MCF 10A (cell line): ENCODE data around the gene PCP4L1. TPM values are rescaled to one million over a fixed set of nuclear protein-coding genes. Genes with fewer than 3 reads are reported as not detected.

Source experiments
- BruUV-seq: library from RNA; stranded (reverse); fragments of 400-500 nt; replicated peaks from 2 replicates; lab custom pipeline; 2021; lab: Mats Ljungman, UMichigan
- CTCF ChIA-PET: fragments of 300-600 bp; sonication (Branson Sonifier 250); formaldehyde crosslinking; extraction: SDS; loops from one replicate; lab custom pipeline; 2021; ENCODE audit warnings: antibody characterized with exemption, inconsistent platforms; lab: Yijun Ruan, JAX
- POLR2A ChIA-PET: fragments of 300-600, 350-650 bp; sonication (Branson Sonifier 250); formaldehyde crosslinking; extraction: SDS; loops from one replicate; lab custom pipeline; 2020; ENCODE audit warnings: antibody characterized with exemption, inconsistent platforms; lab: Yijun Ruan, JAX
- DNase-seq: peaks from one replicate; pipeline ENCODE4 v3.0.0-alpha.2; 2018; ENCODE audit not compliant: unreplicated experiment
- H3K27ac Mint-ChIP-seq: one replicate; pipeline ENCODE4 v1.8.0; 2022; ENCODE audit warnings: mild to moderate bottlenecking, low read depth, mixed read lengths; ENCODE audit not compliant: unreplicated experiment
- H3K27me3 Mint-ChIP-seq: one replicate; pipeline ENCODE4 v1.8.0; 2022; ENCODE audit warnings: mixed read lengths; ENCODE audit not compliant: insufficient read depth, unreplicated experiment
- H3K36me3 Mint-ChIP-seq: one replicate; pipeline ENCODE4 v1.8.0; 2022; ENCODE audit warnings: mild to moderate bottlenecking, moderate library complexity, mixed read lengths; ENCODE audit not compliant: insufficient read depth, unreplicated experiment
- H3K4me1 Mint-ChIP-seq: one replicate; pipeline ENCODE4 v1.8.0; 2022; ENCODE audit warnings: mixed read lengths; ENCODE audit not compliant: insufficient read depth, unreplicated experiment
- H3K4me3 Mint-ChIP-seq: one replicate; pipeline ENCODE4 v1.8.0; 2022; ENCODE audit warnings: mild to moderate bottlenecking, moderate library complexity, mixed read lengths; ENCODE audit not compliant: unreplicated experiment
- H3K9me3 Mint-ChIP-seq: one replicate; pipeline ENCODE4 v1.8.0; 2022; ENCODE audit warnings: mixed read lengths; ENCODE audit not compliant: unreplicated experiment
- intact Hi-C: fragments of 100-400 bp; cut with micrococcal nuclease; formaldehyde crosslinking; loops from 2 replicates; pipeline ENCODE4 v1.14.1; 2022
- total RNA-seq: library from RNA; stranded (reverse); gene quantifications from 2 replicates; pipeline ENCODE4 v1.2.3, GENCODE V29; 2022
- TF ChIP-seq, protein P1 (sequence below): fragments of 200-600 bp; IDR thresholded peaks from one replicate; pipeline ENCODE4 v1.8.0; 2022; ENCODE audit warnings: antibody characterized with exemption, mild to moderate bottlenecking; ENCODE audit not compliant: unreplicated experiment

Gene PCP4L1
- total RNA-seq, 1 experiment from 2014 or later = not detected

DNA sequence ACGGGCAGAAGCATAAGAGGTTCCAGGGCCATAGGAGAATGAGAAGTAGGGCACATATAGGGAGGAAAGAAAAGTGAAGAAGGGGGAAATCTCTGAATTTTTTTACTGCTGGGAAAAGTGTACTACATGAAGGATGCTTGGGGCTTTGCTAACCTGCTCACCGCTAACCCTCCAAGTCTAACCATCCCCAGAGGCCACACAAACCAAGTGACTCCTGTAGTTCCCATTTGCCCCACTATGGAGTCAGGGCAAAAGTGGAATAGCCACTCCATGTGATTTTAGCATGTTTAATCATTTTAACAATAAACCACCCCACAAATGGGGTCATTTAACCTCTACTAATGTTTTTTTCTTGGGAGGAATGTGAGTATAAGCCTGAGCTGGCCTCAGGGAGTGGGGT, 26.6 kb downstream of the PCP4L1 start:
- CTCF ChIA-PET = interaction anchor here (1.0 to 3.5 kb wide), 4 partner anchors 36 to 93 kb away, joined by 4 to 34 read pairs (median 7); partner anchors contain the start of gene TOMM40L
- no peaks in the 10 kb centered on the region for H3K36me3 Mint-ChIP-seq

DNA sequence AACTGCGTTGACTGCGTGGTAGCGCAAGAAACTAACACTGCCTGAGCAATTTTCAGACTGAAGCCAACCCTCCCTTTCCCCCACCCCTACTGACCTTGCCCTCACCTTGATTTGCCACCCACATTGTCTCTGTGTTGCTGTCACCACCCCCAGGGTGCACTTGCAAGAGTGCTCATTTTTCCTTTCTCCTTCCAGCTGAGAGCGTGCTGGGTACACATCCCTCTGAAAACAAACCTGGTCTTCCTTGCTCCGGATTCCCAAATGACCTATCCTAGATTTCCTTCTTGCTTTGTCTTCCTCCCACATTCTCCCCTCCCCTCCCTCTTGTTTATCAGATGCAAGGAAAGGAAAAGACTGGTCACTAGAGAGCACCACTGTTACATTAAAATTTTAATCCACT, 27.0 kb downstream of the PCP4L1 start:
- peaks cover 66% of the 10 kb centered on the region for H3K27me3 Mint-ChIP-seq
- no peaks in the 10 kb centered on the region for H3K36me3 Mint-ChIP-seq
- H3K9me3 Mint-ChIP-seq = no peaks in the 10 kb centered on the region
- CTCF ChIA-PET = interaction anchor here (0.6 to 3.5 kb wide), 6 partner anchors 36 to 1393 kb away, joined by 3 to 34 read pairs (median 8); partner anchors contain the start of gene TOMM40L
- H3K4me1 Mint-ChIP-seq = no peaks in the 10 kb centered on the region
- DNase-seq = no peak
- H3K4me3 Mint-ChIP-seq = no peak overlapping the region
- BruUV-seq = no TSS peak
- H3K27ac Mint-ChIP-seq = no peak overlapping the region
- intact Hi-C loops = no loop called here
- TF ChIP-seq, protein P1, sequence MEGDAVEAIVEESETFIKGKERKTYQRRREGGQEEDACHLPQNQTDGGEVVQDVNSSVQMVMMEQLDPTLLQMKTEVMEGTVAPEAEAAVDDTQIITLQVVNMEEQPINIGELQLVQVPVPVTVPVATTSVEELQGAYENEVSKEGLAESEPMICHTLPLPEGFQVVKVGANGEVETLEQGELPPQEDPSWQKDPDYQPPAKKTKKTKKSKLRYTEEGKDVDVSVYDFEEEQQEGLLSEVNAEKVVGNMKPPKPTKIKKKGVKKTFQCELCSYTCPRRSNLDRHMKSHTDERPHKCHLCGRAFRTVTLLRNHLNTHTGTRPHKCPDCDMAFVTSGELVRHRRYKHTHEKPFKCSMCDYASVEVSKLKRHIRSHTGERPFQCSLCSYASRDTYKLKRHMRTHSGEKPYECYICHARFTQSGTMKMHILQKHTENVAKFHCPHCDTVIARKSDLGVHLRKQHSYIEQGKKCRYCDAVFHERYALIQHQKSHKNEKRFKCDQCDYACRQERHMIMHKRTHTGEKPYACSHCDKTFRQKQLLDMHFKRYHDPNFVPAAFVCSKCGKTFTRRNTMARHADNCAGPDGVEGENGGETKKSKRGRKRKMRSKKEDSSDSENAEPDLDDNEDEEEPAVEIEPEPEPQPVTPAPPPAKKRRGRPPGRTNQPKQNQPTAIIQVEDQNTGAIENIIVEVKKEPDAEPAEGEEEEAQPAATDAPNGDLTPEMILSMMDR = no peak
- POLR2A ChIA-PET = no interaction called here

More for the DNA sequence above, 26.6 kb downstream of the PCP4L1 start:
- TF ChIP-seq, protein P1 = no peak
- intact Hi-C loops = no loop called here
- BruUV-seq = no TSS peak
- Mint-ChIP-seq H3K9me3 (no peaks in the 10 kb centered on the region), H3K27me3 (peaks cover 70% of the 10 kb centered on the region), H3K27ac (no peak overlapping the region), H3K4me3 (no peak overlapping the region), H3K4me1 (no peaks in the 10 kb centered on the region)
- POLR2A ChIA-PET = interaction anchor here (1.2 to 1.3 kb wide), 2 partner anchors 29 to 36 kb away, joined by 3 to 5 read pairs; partner anchors contain the start of gene SDHC
- no peak for DNase-seq

DNA sequence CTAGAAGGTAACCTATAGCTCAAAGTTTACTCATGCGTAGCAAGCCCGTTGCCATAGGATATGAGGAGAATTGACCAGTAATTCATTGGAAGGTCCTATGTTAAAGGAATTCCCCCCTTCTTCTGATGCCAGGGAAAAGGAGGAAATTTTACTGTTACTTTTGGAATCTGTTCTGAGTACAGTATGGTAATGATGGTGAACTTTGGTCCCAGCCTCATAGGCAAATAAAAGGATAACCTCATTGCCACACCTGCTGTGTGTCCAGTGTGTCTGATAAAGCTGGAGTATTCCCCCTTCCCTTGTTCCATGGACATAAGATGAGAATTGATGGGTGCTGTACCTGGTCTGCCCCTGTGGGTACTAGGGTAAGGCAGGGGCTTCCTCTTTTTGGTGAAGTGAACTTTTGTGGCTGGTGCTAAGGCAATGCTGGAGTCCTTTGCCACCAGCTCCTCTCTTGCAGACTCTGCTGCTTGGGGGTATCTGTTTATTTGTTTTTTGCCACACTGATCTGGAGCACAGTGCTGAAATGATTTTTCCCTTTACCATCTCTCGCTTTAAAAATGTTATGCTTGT, 29.0 kb downstream of the PCP4L1 start:
- no peaks in the 10 kb centered on the region for H3K4me1 Mint-ChIP-seq
- peaks cover 7% of the 10 kb centered on the region for H3K36me3 Mint-ChIP-seq
- BruUV-seq = no TSS peak
- H3K9me3 Mint-ChIP-seq = no peaks in the 10 kb centered on the region
- no peak overlapping the region for H3K27ac Mint-ChIP-seq
- ChIA-PET POLR2A (interaction anchor here (1.7 kb wide), 1 partner anchor 58 kb away, joined by 3 read pairs; no protein-coding TSS in a partner anchor), CTCF (interaction anchor here (0.8 to 3.5 kb wide), 8 partner anchors 8 to 549 kb away, joined by 3 to 34 read pairs (median 4); partner anchors contain the start of gene TOMM40L)
- H3K27me3 Mint-ChIP-seq = peaks cover 58% of the 10 kb centered on the region
- no peak for DNase-seq
- TF ChIP-seq, protein P1 = no peak
- intact Hi-C loops = no loop called here
- no peak overlapping the region for H3K4me3 Mint-ChIP-seq

DNA sequence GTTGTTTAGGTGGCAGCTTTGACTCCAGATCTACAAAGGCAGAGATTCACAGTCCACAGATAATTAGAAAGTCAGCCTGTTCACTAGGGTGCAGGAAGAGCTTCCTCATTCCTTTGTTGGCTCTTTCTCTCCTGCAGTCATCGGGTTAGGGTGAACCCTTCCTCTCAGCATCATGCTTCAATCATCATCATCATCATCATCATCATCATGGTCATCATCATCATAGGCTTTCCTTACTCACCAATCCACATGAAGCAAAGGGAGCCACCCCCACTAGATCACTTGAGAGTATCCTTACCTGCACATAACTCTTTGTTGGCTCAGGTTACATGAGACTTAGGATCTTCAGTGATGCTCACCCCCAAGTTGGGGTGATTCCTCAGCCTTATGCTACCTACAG, 32.2 kb downstream of the PCP4L1 start:
- TF ChIP-seq, protein P1 = no peak
- no TSS peak for BruUV-seq
- DNase-seq = no peak
- peaks cover 7% of the 10 kb centered on the region for H3K36me3 Mint-ChIP-seq
- peaks cover 26% of the 10 kb centered on the region for H3K27me3 Mint-ChIP-seq
- CTCF ChIA-PET = interaction anchor here (0.5 to 7.8 kb wide), 62 partner anchors 8 to 2000 kb away, joined by 3 to 357 read pairs (median 4); partner anchors contain the start of genes APOA2, B4GALT3, FCER1G and PCP4L1
- no peak overlapping the region for H3K4me3 Mint-ChIP-seq
- no peaks in the 10 kb centered on the region for H3K9me3 Mint-ChIP-seq
- H3K4me1 Mint-ChIP-seq = no peaks in the 10 kb centered on the region
- intact Hi-C loops = loop anchor here (1.0 kb wide), 2 partner anchors 63 to 110 kb away; no protein-coding TSS in a partner anchor
- no peak overlapping the region for H3K27ac Mint-ChIP-seq
- POLR2A ChIA-PET = interaction anchor here (0.7 to 4.5 kb wide), 7 partner anchors 23 to 88 kb away, joined by 3 to 19 read pairs (median 4); partner anchors contain the start of genes APOA2, NDUFS2, SDHC and TOMM40L
